Vagina (tissue), 2 donors: ENCODE measurements around the gene KCNH1. TPM values are rescaled to one million over a fixed set of nuclear protein-coding genes. Genes with fewer than 3 reads are reported as not detected.

Experiments used
- DNase-seq, 2 donors: peaks; one replicate each; pipeline ENCODE4 v3.0.0-alpha.2; 2017; ENCODE audit errors: extremely low spot score in 2 of 2
- H3K27ac ChIP-seq: fragments of 200-600 bp; sonication (generic); one replicate; pipeline ENCODE4 v1.5.1; 2019
- H3K27me3 ChIP-seq: fragments of 200-600 bp; sonication (generic); one replicate; pipeline ENCODE4 v1.5.1; 2019
- H3K36me3 ChIP-seq, 2 donors: fragments of 200-600 bp; sonication (generic); one replicate each; pipeline ENCODE4 v1.5.1; 2017 to 2019
- H3K4me1 ChIP-seq: fragments of 200-600 bp; sonication (generic); one replicate; pipeline ENCODE4 v1.5.1; 2019
- H3K4me3 ChIP-seq, 2 donors: fragments of 200-600 bp; sonication (generic); 1 replicate in 1 of 2; 2 replicates in 1 of 2; pipeline ENCODE4 v1.5.1; 2016 to 2019
- H3K9me3 ChIP-seq: fragments of 200-600 bp; sonication (generic); one replicate; pipeline ENCODE4 v1.5.1; 2019
- CTCF ChIP-seq, 3 experiments: fragments of 450-650 bp in 2 of 3; fragments of 200-600 bp in 1 of 3; sonication (generic) in 1 of 3; IDR thresholded peaks; one replicate each; pipeline ENCODE4 v1.5.1; 2017 to 2019; ENCODE audit warnings: antibody characterized with exemption in 3 of 3, mild to moderate bottlenecking in 2 of 3, moderate library complexity in 2 of 3
- POLR2A ChIP-seq, 2 donors: fragments of 450-650 bp; IDR thresholded peaks; one replicate each; pipeline ENCODE4 v1.6.1; 2017; ENCODE audit warnings: antibody characterized with exemption in 2 of 2, mild to moderate bottlenecking in 2 of 2, moderate library complexity in 2 of 2
- POLR2AphosphoS5 ChIP-seq, 2 donors: sonication (generic); formaldehyde crosslinking; IDR thresholded peaks; one replicate each; pipeline ENCODE4 v1.9.0; 2017; ENCODE audit warnings: antibody characterized with exemption in 2 of 2, mild to moderate bottlenecking in 2 of 2, low read depth in 1 of 2; ENCODE audit not compliant: insufficient read depth in 1 of 2
- intact Hi-C: fragments of 100-400 bp; cut with DNase I; formaldehyde crosslinking; loops from one replicate; pipeline ENCODE4 v1.15.1; 2023
- total RNA-seq: library from RNA; depleted of rRNA; stranded (reverse); fragments of >200 nt; gene quantifications from one replicate; pipeline ENCODE4 v1.2.3, GENCODE V29; 2016

The KCNH1 gene
- total RNA-seq, 1 donor from 2014 or later, result 3.9 TPM

DNA sequence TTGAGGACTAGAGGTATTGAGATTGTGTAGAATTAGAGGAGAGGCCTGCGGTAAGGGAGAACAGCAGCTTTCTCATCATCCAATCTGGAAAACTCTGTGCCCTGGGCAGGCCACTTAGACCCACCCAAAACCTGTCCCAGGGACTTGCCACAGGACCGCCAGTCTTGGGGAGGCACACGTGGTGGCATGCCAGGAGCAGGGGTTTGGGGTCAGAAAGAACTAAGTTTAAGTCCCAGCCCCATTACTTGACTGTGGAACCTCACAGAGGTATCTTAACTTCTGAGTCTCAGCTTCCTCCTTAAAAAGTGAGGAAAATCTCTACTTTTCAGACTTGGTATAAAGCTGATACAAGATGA is 448.7 kb downstream of the KCNH1 start:
- no peak for TF ChIP-seq POLR2A (IDR thresholded peaks at IDR 0.05)
- no peak for TF ChIP-seq CTCF (IDR thresholded peaks at IDR 0.05)
- no peak for TF ChIP-seq POLR2AphosphoS5 (IDR thresholded peaks at IDR 0.05; ENCODE audit: insufficient read depth in 1 of 2, low read depth in 1 of 2)
- H3K9me3 ChIP-seq, result no peaks in the 10 kb centered on the region
- no peak overlapping the region for H3K27ac ChIP-seq
- no peaks in the 10 kb centered on the region for H3K36me3 ChIP-seq
- no peak for DNase-seq
- intact Hi-C loops, result no loop called here
- no peaks in the 10 kb centered on the region for H3K4me1 ChIP-seq
- no peak overlapping the region for H3K4me3 ChIP-seq
- H3K27me3 ChIP-seq, result no peaks in the 10 kb centered on the region

DNA sequence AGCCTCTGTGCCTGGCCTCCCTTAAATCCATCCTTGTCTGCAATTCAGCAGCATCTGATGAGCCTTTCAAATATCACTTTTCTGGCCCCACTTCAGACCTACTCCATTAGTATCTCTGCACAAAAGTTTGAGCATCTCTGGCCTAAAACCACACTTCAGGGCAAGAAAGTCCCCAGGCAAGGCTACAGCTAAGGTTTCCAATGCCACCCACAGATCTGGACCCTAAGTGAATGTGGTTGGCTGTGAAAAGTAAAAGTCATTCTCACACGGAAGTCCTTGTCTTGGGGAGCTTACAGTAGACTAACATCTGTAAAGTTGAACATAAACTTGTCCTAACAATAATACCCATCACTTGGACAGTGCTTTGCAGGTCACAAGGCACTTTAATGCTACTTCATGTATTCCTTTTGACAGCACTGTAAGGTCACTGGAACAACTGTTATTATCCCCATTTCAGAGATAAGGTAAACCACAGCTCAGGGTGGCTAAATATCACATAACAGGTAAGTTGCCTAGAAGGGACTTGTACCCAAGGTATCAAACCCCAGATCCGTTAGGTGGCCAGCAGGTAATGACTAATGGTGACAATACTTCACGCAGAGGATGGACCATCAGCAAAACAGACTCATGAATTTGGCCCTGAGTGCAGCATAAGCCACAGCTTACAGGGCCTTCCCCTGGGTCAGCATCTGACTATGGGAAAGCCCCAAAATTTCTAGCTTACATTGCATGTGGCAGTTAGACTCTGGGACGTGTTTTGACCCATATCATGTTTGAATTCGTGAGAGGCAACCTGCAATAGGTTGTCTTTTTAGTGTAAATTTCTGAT is 449.3 kb downstream of the KCNH1 start:
- Histone ChIP-seq H3K9me3 (no peaks in the 10 kb centered on the region), H3K4me3 (no peak overlapping the region), H3K27ac (no peak overlapping the region), H3K4me1 (no peaks in the 10 kb centered on the region), H3K36me3 (no peaks in the 10 kb centered on the region), H3K27me3 (no peaks in the 10 kb centered on the region)
- DNase-seq, result no peak
- TF ChIP-seq POLR2A (IDR thresholded peaks at IDR 0.05) (no peak), CTCF (IDR thresholded peaks at IDR 0.05) (no peak), POLR2AphosphoS5 (IDR thresholded peaks at IDR 0.05; ENCODE audit: insufficient read depth in 1 of 2, low read depth in 1 of 2) (no peak)
- intact Hi-C loops, result no loop called here

- TF ChIP-seq POLR2AphosphoS5 (IDR thresholded peaks at IDR 0.05; ENCODE audit: insufficient read depth in 1 of 2, low read depth in 1 of 2), result no peak
- TF ChIP-seq POLR2A (IDR thresholded peaks at IDR 0.05), result no peak
- no peak for TF ChIP-seq CTCF (IDR thresholded peaks at IDR 0.05)
These were observed 450.4 kb downstream of the KCNH1 start for GRCh38 chr1:210683403-210684047.

DNA sequence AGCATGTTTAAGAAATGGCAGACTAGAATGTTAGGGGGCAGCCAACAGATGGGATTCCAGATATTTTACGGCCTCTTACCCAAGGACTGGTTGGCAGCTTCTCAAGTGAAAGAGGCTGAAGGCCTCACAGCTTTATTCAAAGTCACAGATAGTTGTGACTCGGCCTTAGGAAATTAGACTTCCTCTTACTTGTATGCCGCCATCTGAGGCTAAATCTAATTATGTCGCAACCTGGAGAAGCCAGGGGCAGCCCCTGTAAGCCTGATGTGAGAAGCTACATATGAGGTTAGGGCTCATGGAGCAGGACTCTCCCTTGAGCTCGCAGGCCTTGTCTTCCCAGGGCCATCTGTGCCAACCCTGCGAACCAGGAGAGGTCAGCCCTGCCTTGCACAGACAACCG is 452.8 kb downstream of the KCNH1 start:
- no peaks in the 10 kb centered on the region for H3K4me1 ChIP-seq
- no peak for DNase-seq
- TF ChIP-seq POLR2A (IDR thresholded peaks at IDR 0.05) (no peak), POLR2AphosphoS5 (IDR thresholded peaks at IDR 0.05; ENCODE audit: insufficient read depth in 1 of 2, low read depth in 1 of 2) (no peak), CTCF (IDR thresholded peaks at IDR 0.05) (no peak)
- intact Hi-C loops, result no loop called here
- no peaks in the 10 kb centered on the region for H3K36me3 ChIP-seq
- H3K27me3 ChIP-seq, result no peaks in the 10 kb centered on the region
- H3K27ac ChIP-seq, result no peak overlapping the region
- no peak overlapping the region for H3K4me3 ChIP-seq
- no peaks in the 10 kb centered on the region for H3K9me3 ChIP-seq

More at GRCh38 chr1:210683403-210684047, 450.4 kb downstream of the KCNH1 start:
- Histone ChIP-seq H3K4me1 (no peaks in the 10 kb centered on the region), H3K27ac (no peak overlapping the region), H3K27me3 (no peaks in the 10 kb centered on the region), H3K36me3 (no peaks in the 10 kb centered on the region), H3K4me3 (no peak overlapping the region), H3K9me3 (no peaks in the 10 kb centered on the region)
- DNase-seq, result no peak
- intact Hi-C loops, result no loop called here

- Histone ChIP-seq H3K36me3 (no peaks in the 10 kb centered on the region), H3K27ac (no peak overlapping the region), H3K4me1 (no peaks in the 10 kb centered on the region), H3K4me3 (no peak overlapping the region), H3K9me3 (no peaks in the 10 kb centered on the region), H3K27me3 (no peaks in the 10 kb centered on the region)
- TF ChIP-seq POLR2AphosphoS5 (IDR thresholded peaks at IDR 0.05; ENCODE audit: insufficient read depth in 1 of 2, low read depth in 1 of 2) (no peak), CTCF (IDR thresholded peaks at IDR 0.05) (no peak), POLR2A (IDR thresholded peaks at IDR 0.05) (no peak)
- intact Hi-C loops, result no loop called here
- no peak for DNase-seq
These were observed 455.6 kb downstream of the KCNH1 start for GRCh38 chr1:210678306-210678705.
